ENCODE results near the gene OR3A2.
"Not testable (repeated sequence)": the region's sequence is repeated elsewhere in the genome, so short reads cannot be mapped to it uniquely, and the experiment has no call there.

Gene OR3A2

DNA sequence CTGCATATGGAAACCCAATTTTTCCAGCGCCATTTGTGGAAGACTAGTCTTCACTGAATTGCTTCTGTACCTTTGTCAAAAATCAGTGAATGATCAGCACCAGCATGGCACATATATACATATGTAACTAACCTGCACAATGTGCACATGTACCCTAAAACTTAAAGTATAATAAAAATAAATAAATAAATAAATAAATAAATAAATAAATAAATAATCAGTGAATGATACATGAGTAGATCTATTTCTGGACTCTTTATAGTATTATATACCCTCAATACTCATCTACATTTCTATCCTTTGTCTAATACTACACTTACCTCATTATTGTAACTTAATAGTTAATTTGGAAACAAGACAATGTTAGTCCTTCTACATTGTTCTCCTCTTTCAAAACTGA lies 17.7 kb upstream of the OR3A2 start:
- H3K27ac ChIP-seq (ENCODE audit: extremely low read depth, low read depth, low read length); H3K4me1 ChIP-seq (ENCODE audit: control insufficient read depth, insufficient read depth, low read length); CTCF ChIA-PET; POLR2A ChIA-PET; H3K4me3 ChIP-seq (ENCODE audit: low read depth, low read length); H3K9me3 ChIP-seq (ENCODE audit: control insufficient read depth, insufficient read depth, low read depth, low read length); H3K36me3 ChIP-seq (ENCODE audit: control insufficient read depth in 2 of 2, insufficient read depth in 1 of 2, low read length in 2 of 2): not testable (repeated sequence)
- TF ChIP-seq ZNF560 (tag by site-specific recombination; IDR thresholded peaks at IDR 0.05; ENCODE audit: borderline replicate concordance) (0 out of 2 replicates have a peak, but pooled peaks have one; percentile 28), ZNF555 (tag by site-specific recombination; conservative IDR thresholded peaks at IDR 0.05) (peak; percentile 54), ZNF394 (tag by site-specific recombination; IDR thresholded peaks at IDR 0.05; ENCODE audit: borderline replicate concordance) (peak; percentile 69; the same call in 1 of the 2 replicates), ZNF623 (tag by site-specific recombination; IDR thresholded peaks at IDR 0.05) (peak; percentile 59; the same call in 1 of the 2 replicates), ZNF292 (tag by site-specific recombination; IDR thresholded peaks at IDR 0.05; ENCODE audit: borderline replicate concordance, low read depth) (0 out of 2 replicates have a peak, but pooled peaks have one; percentile 54), ZBTB8A (tag by site-specific recombination; IDR thresholded peaks at IDR 0.05) (peak; percentile 36; the same call in 1 of the 2 replicates), ZNF202 (tag by site-specific recombination; IDR thresholded peaks at IDR 0.05; ENCODE audit: borderline replicate concordance) (peak; percentile 69; the same call in 1 of the 2 replicates), ZNF426 (tag by site-specific recombination; IDR thresholded peaks at IDR 0.05) (peak; percentile 57), ZNF140 (tag by site-specific recombination; IDR thresholded peaks at IDR 0.05) (peak; percentile 47; the same call in 1 of the 2 replicates), ZNF266 (tag by site-specific recombination; IDR thresholded peaks at IDR 0.05; ENCODE audit: low read depth) (0 out of 2 replicates have a peak, but pooled peaks have one; percentile 34)
- TF ChIP-seq, protein P1, sequence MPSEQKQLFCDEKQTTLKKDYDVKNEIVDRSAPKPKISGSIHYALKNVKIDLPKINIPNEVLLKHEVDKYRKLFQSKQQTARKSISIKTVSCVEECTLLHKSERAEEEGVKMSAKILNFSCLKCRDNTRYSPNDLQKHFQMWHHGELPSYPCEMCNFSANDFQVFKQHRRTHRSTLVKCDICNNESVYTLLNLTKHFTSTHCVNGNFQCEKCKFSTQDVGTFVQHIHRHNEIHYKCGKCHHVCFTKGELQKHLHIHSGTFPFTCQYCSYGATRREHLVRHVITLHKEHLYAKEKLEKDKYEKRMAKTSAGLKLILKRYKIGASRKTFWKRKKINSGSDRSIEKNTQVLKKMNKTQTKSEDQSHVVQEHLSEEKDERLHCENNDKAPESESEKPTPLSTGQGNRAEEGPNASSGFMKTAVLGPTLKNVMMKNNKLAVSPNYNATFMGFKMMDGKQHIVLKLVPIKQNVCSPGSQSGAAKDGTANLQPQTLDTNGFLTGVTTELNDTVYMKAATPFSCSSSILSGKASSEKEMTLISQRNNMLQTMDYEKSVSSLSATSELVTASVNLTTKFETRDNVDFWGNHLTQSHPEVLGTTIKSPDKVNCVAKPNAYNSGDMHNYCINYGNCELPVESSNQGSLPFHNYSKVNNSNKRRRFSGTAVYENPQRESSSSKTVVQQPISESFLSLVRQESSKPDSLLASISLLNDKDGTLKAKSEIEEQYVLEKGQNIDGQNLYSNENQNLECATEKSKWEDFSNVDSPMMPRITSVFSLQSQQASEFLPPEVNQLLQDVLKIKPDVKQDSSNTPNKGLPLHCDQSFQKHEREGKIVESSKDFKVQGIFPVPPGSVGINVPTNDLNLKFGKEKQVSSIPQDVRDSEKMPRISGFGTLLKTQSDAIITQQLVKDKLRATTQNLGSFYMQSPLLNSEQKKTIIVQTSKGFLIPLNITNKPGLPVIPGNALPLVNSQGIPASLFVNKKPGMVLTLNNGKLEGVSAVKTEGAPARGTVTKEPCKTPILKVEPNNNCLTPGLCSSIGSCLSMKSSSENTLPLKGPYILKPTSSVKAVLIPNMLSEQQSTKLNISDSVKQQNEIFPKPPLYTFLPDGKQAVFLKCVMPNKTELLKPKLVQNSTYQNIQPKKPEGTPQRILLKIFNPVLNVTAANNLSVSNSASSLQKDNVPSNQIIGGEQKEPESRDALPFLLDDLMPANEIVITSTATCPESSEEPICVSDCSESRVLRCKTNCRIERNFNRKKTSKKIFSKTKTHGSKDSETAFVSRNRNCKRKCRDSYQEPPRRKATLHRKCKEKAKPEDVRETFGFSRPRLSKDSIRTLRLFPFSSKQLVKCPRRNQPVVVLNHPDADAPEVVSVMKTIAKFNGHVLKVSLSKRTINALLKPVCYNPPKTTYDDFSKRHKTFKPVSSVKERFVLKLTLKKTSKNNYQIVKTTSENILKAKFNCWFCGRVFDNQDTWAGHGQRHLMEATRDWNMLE (tag by site-specific recombination; conservative IDR thresholded peaks at IDR 0.05; ENCODE audit: low read depth) = peak; percentile 71; the same call in 1 of the 2 replicates
- TF ChIP-seq, protein P2, sequence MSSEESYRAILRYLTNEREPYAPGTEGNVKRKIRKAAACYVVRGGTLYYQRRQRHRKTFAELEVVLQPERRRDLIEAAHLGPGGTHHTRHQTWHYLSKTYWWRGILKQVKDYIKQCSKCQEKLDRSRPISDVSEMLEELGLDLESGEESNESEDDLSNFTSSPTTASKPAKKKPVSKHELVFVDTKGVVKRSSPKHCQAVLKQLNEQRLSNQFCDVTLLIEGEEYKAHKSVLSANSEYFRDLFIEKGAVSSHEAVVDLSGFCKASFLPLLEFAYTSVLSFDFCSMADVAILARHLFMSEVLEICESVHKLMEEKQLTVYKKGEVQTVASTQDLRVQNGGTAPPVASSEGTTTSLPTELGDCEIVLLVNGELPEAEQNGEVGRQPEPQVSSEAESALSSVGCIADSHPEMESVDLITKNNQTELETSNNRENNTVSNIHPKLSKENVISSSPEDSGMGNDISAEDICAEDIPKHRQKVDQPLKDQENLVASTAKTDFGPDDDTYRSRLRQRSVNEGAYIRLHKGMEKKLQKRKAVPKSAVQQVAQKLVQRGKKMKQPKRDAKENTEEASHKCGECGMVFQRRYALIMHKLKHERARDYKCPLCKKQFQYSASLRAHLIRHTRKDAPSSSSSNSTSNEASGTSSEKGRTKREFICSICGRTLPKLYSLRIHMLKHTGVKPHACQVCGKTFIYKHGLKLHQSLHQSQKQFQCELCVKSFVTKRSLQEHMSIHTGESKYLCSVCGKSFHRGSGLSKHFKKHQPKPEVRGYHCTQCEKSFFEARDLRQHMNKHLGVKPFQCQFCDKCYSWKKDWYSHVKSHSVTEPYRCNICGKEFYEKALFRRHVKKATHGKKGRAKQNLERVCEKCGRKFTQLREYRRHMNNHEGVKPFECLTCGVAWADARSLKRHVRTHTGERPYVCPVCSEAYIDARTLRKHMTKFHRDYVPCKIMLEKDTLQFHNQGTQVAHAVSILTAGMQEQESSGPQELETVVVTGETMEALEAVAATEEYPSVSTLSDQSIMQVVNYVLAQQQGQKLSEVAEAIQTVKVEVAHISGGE (tag by site-specific recombination; conservative IDR thresholded peaks at IDR 0.05; ENCODE audit: low read depth) = peak; percentile 65
- TF ChIP-seq, protein P3, sequence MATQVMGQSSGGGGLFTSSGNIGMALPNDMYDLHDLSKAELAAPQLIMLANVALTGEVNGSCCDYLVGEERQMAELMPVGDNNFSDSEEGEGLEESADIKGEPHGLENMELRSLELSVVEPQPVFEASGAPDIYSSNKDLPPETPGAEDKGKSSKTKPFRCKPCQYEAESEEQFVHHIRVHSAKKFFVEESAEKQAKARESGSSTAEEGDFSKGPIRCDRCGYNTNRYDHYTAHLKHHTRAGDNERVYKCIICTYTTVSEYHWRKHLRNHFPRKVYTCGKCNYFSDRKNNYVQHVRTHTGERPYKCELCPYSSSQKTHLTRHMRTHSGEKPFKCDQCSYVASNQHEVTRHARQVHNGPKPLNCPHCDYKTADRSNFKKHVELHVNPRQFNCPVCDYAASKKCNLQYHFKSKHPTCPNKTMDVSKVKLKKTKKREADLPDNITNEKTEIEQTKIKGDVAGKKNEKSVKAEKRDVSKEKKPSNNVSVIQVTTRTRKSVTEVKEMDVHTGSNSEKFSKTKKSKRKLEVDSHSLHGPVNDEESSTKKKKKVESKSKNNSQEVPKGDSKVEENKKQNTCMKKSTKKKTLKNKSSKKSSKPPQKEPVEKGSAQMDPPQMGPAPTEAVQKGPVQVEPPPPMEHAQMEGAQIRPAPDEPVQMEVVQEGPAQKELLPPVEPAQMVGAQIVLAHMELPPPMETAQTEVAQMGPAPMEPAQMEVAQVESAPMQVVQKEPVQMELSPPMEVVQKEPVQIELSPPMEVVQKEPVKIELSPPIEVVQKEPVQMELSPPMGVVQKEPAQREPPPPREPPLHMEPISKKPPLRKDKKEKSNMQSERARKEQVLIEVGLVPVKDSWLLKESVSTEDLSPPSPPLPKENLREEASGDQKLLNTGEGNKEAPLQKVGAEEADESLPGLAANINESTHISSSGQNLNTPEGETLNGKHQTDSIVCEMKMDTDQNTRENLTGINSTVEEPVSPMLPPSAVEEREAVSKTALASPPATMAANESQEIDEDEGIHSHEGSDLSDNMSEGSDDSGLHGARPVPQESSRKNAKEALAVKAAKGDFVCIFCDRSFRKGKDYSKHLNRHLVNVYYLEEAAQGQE (tag by site-specific recombination; IDR thresholded peaks at IDR 0.05) = peak; percentile 59

All from HEK293 (cell line).